ENCODE data around the gene CHERP.

DNA sequence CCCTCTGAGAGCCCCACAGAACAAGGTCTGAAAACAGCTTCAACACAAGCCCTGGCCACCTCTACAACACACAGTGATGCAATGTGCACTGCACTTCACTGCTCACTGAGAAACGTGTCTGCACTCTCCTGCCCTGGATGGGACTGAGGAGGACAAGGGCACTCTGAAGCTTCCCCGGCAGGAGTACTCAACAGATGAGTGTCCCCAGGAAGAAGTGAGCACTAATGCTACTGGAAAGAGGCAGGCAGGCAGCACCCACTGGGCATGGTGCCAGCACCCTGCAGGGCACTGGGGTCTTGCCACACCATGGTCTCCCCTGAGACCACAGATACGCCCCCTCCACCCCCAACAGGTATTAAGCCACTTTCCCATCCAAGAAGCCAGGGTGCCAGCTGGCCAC, 47.7 kb upstream of the CHERP start:
- TF ChIP-seq CTCF (IDR thresholded peaks at IDR 0.05) (no peak), POLR2A (IDR thresholded peaks at IDR 0.05) (no peak)

Data from Peyer's patch (tissue), 4 donors.